Osteoblast (primary cell): Measurements from ENCODE around the gene PTPRZ1. TPM values are rescaled to one million over a fixed set of nuclear protein-coding genes. Genes with fewer than 3 reads are reported as not detected.

ENCODE experiments used
- DNase-seq: peaks from one replicate; pipeline ENCODE4 v3.0.0; 2011; ENCODE audit warnings: low spot score, mixed read lengths; ENCODE audit not compliant: insufficient read length; ENCODE audit errors: missing footprints
- H2AFZ ChIP-seq: 2 replicates; pipeline ENCODE4 v1.6.0; 2011; ENCODE audit warnings: mild to moderate bottlenecking, low read length
- H3K27ac ChIP-seq: 2 replicates; pipeline ENCODE4 v1.5.1; 2011; ENCODE audit warnings: mild to moderate bottlenecking, low read depth, low read length, moderate library complexity
- H3K27me3 ChIP-seq: 2 replicates; pipeline ENCODE4 v1.6.0; 2012; ENCODE audit warnings: mild to moderate bottlenecking, control low read depth, inconsistent platforms, low read length, moderate library complexity; ENCODE audit not compliant: insufficient read depth
- H3K36me3 ChIP-seq: 2 replicates; pipeline ENCODE4 v1.5.1; 2011; ENCODE audit warnings: mild to moderate bottlenecking, low read length, control low read depth, moderate library complexity; ENCODE audit not compliant: insufficient read depth
- H3K4me1 ChIP-seq: 2 replicates; pipeline ENCODE4 v1.5.1; 2011; ENCODE audit warnings: mild to moderate bottlenecking, low read length, control low read depth, moderate library complexity; ENCODE audit not compliant: insufficient read depth
- H3K4me2 ChIP-seq: 2 replicates; pipeline ENCODE4 v1.6.0; 2011; ENCODE audit warnings: mild to moderate bottlenecking, low read length; ENCODE audit not compliant: insufficient read depth
- H3K4me3 ChIP-seq: fragments of 200-600 bp; sonication (generic); 3 replicates; pipeline ENCODE4 v1.5.1; 2012; ENCODE audit warnings: mild to moderate bottlenecking, low read length, inconsistent platforms; ENCODE audit not compliant: insufficient read depth
- H3K79me2 ChIP-seq: 2 replicates; pipeline ENCODE4 v1.6.0; 2012; ENCODE audit warnings: mild to moderate bottlenecking, low read length, control low read depth, inconsistent platforms; ENCODE audit not compliant: insufficient read depth
- H3K9me3 ChIP-seq: 2 replicates; pipeline ENCODE4 v1.5.1; 2011; ENCODE audit warnings: low read depth, low read length, control low read depth
- H4K20me1 ChIP-seq: 2 replicates; pipeline ENCODE4 v1.6.0; 2012; ENCODE audit warnings: mild to moderate bottlenecking, low read length, control low read depth; ENCODE audit not compliant: insufficient read depth
- CTCF ChIP-seq: IDR thresholded peaks from 2 replicates; pipeline ENCODE4 v1.5.1; 2011; ENCODE audit warnings: mild to moderate bottlenecking, low read depth, low read length, moderate library complexity; ENCODE audit errors: extremely low read depth
- total RNA-seq: library from RNA; depleted of rRNA; stranded (reverse); fragments of >200 nt; gene quantifications from 2 replicates; pipeline ENCODE4 v1.2.3, GENCODE V29; 2012

Gene PTPRZ1
- total RNA-seq, 1 donor: not detected

GRCh38 chr7:121901026-121901425, 28.1 kb downstream of the PTPRZ1 start:
- Histone ChIP-seq H2AFZ (no peak overlapping the region), H3K79me2 (no peaks in the 10 kb centered on the region), H3K4me1 (no peaks in the 10 kb centered on the region), H3K9me3 (no peaks in the 10 kb centered on the region), H4K20me1 (no peaks in the 10 kb centered on the region), H3K36me3 (no peaks in the 10 kb centered on the region), H3K4me3 (no peak overlapping the region), H3K4me2 (no peak overlapping the region), H3K27ac (no peak overlapping the region), H3K27me3 (no peaks in the 10 kb centered on the region)
- no peak for DNase-seq
- no peak for TF ChIP-seq CTCF

- no peaks in the 10 kb centered on the region for H3K9me3 ChIP-seq
- H3K27me3 ChIP-seq: no peaks in the 10 kb centered on the region
- TF ChIP-seq CTCF: no peak
- no peak overlapping the region for H2AFZ ChIP-seq
- H3K79me2 ChIP-seq: no peaks in the 10 kb centered on the region
- no peaks in the 10 kb centered on the region for H4K20me1 ChIP-seq
- H3K36me3 ChIP-seq: no peaks in the 10 kb centered on the region
- H3K27ac ChIP-seq: no peak overlapping the region
- no peaks in the 10 kb centered on the region for H3K4me1 ChIP-seq
- no peak overlapping the region for H3K4me3 ChIP-seq
- H3K4me2 ChIP-seq: no peak overlapping the region
- DNase-seq: no peak
Observed at GRCh38 chr7:121904120-121904519, 31.2 kb downstream of the PTPRZ1 start.

DNA sequence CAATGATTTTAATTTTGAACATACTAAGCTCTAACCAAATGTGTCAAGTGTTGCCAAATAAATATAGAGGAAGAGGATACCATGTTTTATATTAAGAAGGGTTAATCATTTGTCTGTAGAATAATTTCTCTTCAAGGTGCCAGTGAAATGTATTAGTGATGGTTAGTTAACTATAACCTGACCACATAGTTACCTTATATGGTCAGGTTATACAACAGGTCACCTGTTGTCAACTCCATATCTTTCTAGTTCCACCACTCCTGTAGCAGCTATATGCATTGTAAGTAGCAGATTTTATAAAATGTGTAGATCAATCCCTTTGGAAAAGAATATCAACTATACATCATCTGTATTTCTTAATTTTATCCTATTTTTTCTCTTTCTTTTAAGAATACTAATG, 35.1 kb downstream of the PTPRZ1 start:
- no peaks in the 10 kb centered on the region for H3K36me3 ChIP-seq
- no peak for DNase-seq
- H3K9me3 ChIP-seq: no peaks in the 10 kb centered on the region
- no peak overlapping the region for H3K4me2 ChIP-seq
- TF ChIP-seq CTCF: no peak
- no peaks in the 10 kb centered on the region for H4K20me1 ChIP-seq
- no peaks in the 10 kb centered on the region for H3K4me1 ChIP-seq
- no peak overlapping the region for H3K4me3 ChIP-seq
- no peaks in the 10 kb centered on the region for H3K27me3 ChIP-seq
- no peaks in the 10 kb centered on the region for H3K79me2 ChIP-seq
- H2AFZ ChIP-seq: no peak overlapping the region
- no peak overlapping the region for H3K27ac ChIP-seq

GRCh38 chr7:121909716-121910345, 36.9 kb downstream of the PTPRZ1 start:
- no peaks in the 10 kb centered on the region for H3K27me3 ChIP-seq
- DNase-seq: no peak

More at GRCh38 chr7:121909716-121910345, 36.9 kb downstream of the PTPRZ1 start:
- H3K9me3 ChIP-seq: no peaks in the 10 kb centered on the region
- TF ChIP-seq CTCF: no peak
- H3K27ac ChIP-seq: no peak overlapping the region
- H3K36me3 ChIP-seq: no peaks in the 10 kb centered on the region
- H3K79me2 ChIP-seq: no peaks in the 10 kb centered on the region
- no peak overlapping the region for H3K4me2 ChIP-seq
- no peaks in the 10 kb centered on the region for H3K4me1 ChIP-seq
- no peaks in the 10 kb centered on the region for H4K20me1 ChIP-seq
- H2AFZ ChIP-seq: no peak overlapping the region
- H3K4me3 ChIP-seq: no peak overlapping the region
